ENCODE data around the gene APBB3.
"Not testable (repeated sequence)": the region's sequence is repeated elsewhere in the genome, so short reads cannot be mapped to it uniquely, and the experiment has no call there.

Gene APBB3

GRCh38 chr5:140603734-140604133 lies 39.3 kb upstream of the APBB3 start:
- in situ Hi-C loops (cut with MboI; ENCODE audit: low sequenced_read_pairs, unreplicated experiment): no loop called here
- TF ChIP-seq CTCF (IDR thresholded peaks at IDR 0.05; ENCODE audit: borderline replicate concordance, control extremely low read depth, extremely low read depth, insufficient read depth, missing control alignments): no peak
- DNase-seq (ENCODE audit: low spot score): no peak

- in situ Hi-C loops (cut with MboI; ENCODE audit: low sequenced_read_pairs, unreplicated experiment); DNase-seq (ENCODE audit: low spot score): not testable (repeated sequence)
Observed at GRCh38 chr5:140603446-140603698, 39.0 kb upstream of the APBB3 start.

GRCh38 chr5:140602147-140602546 lies 37.7 kb upstream of the APBB3 start:
- DNase-seq (ENCODE audit: low spot score): no peak
- no peak for TF ChIP-seq CTCF (IDR thresholded peaks at IDR 0.05; ENCODE audit: borderline replicate concordance, control extremely low read depth, extremely low read depth, insufficient read depth, missing control alignments)
- in situ Hi-C loops (cut with MboI; ENCODE audit: low sequenced_read_pairs, unreplicated experiment): no loop called here

GRCh38 chr5:140600096-140600495 lies 35.7 kb upstream of the APBB3 start:
- TF ChIP-seq CTCF (IDR thresholded peaks at IDR 0.05; ENCODE audit: borderline replicate concordance, control extremely low read depth, extremely low read depth, insufficient read depth, missing control alignments): no peak
- no peak for DNase-seq (ENCODE audit: low spot score)
- in situ Hi-C loops (cut with MboI; ENCODE audit: low sequenced_read_pairs, unreplicated experiment): no loop called here

- in situ Hi-C loops (cut with MboI; ENCODE audit: low sequenced_read_pairs, unreplicated experiment): no loop called here
Observed at GRCh38 chr5:140598836-140599235, 34.4 kb upstream of the APBB3 start.

GRCh38 chr5:140596321-140596741 lies 31.9 kb upstream of the APBB3 start:
- TF ChIP-seq CTCF (IDR thresholded peaks at IDR 0.05; ENCODE audit: borderline replicate concordance, control extremely low read depth, extremely low read depth, insufficient read depth, missing control alignments): no peak
- no peak for DNase-seq (ENCODE audit: low spot score)
- in situ Hi-C loops (cut with MboI; ENCODE audit: low sequenced_read_pairs, unreplicated experiment): no loop called here

More at GRCh38 chr5:140598836-140599235, 34.4 kb upstream of the APBB3 start:
- DNase-seq (ENCODE audit: low spot score): no peak
- no peak for TF ChIP-seq CTCF (IDR thresholded peaks at IDR 0.05; ENCODE audit: borderline replicate concordance, control extremely low read depth, extremely low read depth, insufficient read depth, missing control alignments)

GRCh38 chr5:140595538-140596300 lies 31.3 kb upstream of the APBB3 start:
- no peak for DNase-seq (ENCODE audit: low spot score)
- in situ Hi-C loops (cut with MboI; ENCODE audit: low sequenced_read_pairs, unreplicated experiment): no loop called here
- no peak for TF ChIP-seq CTCF (IDR thresholded peaks at IDR 0.05; ENCODE audit: borderline replicate concordance, control extremely low read depth, extremely low read depth, insufficient read depth, missing control alignments)
